Kidney glomerular epithelial cell (primary cell): Measurements from ENCODE around the gene ARMC9.
"Not testable (repeated sequence)": the region's sequence is repeated elsewhere in the genome, so short reads cannot be mapped to it uniquely, and the experiment has no call there.

Experiments
- DNase-seq: peaks from one replicate; lab custom pipeline; 2025; lab: John Stamatoyannopoulos, UW

Gene ARMC9

GRCh38 chr2:231245249-231246094 is 47.0 kb downstream of the ARMC9 start:
- no peak for DNase-seq

DNA sequence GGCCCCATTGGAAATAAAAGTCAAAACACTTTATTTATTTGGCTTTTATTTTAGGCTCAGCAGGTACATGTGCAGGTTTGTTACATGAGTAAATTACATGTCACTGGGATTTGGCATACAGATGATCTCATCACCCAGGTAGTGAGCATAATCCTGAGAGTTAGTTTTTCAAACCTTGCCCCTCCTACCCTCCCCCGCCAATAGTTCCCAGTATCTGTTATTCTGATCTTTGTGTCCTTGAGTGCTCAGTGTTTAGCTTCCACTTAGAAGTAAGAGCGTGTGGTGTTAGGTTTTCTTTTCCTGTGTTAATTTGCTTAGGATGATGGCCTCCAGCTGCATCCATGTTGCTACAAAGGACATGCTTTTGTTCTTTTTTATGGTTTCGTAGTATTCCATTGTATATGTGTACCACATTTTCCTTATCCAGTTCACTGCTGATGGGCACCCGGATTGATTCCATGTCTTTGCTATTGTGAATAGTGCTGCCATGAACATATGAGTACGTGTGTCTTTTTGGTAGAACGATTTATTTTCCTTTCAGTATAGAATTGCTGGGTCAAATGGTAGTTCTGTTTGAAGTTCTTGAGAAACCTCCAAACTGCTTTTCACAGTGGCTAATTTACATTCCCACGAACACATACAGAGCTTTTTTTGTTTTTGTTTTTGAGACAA is 47.9 kb downstream of the ARMC9 start:
- DNase-seq: no peak

DNA sequence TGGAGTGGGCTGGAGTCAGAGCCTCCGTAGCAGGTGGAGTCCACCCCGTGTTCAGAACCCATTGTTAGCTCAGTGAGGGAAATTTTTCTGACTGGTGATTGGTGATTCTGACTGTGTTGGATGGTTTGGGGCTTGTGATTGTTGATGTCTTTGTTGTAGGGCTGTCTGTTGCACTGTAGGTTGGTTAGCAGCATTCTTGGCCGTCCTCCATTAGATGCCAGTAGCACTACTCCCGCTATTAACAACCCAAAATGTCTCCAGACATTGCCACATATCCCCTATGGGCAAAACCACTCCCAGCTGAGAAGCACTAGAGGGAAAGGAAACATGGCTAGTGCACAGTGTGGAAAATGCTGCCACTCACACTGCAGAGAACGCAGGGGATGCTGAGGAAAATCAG is 51.7 kb downstream of the ARMC9 start:
- no peak for DNase-seq

GRCh38 chr2:231250698-231251097 is 52.3 kb downstream of the ARMC9 start:
- no peak for DNase-seq

GRCh38 chr2:231253292-231253691 is 54.9 kb downstream of the ARMC9 start:
- not testable (repeated sequence) for DNase-seq

DNA sequence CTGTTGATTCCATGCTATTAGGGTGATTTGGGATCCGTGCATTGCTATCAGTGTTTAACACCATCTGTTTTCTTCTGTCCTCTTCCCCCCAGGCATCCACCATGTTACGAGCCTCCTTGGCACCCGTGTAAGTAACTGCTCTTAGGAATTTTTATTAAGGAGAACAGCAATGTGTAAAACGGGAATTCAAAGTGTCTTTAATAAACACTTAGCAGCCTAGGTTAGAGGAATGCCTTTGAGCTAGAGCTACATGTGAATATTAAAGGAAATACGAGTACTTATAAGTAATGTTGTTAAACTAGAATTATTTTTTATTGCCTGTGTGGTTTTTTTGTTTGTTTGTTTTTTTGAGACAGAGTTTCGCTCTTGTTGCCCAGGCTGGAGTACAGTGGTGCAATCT is 58.1 kb downstream of the ARMC9 start:
- no peak for DNase-seq

GRCh38 chr2:231257763-231258162 is 59.3 kb downstream of the ARMC9 start:
- no peak for DNase-seq

- DNase-seq: no peak
These were observed 60.3 kb downstream of the ARMC9 start for GRCh38 chr2:231258701-231259100.

- DNase-seq: no peak
These were observed 60.7 kb downstream of the ARMC9 start for GRCh38 chr2:231259104-231259503.

- no peak for DNase-seq
These were observed 62.2 kb downstream of the ARMC9 start for GRCh38 chr2:231260442-231261208.

DNA sequence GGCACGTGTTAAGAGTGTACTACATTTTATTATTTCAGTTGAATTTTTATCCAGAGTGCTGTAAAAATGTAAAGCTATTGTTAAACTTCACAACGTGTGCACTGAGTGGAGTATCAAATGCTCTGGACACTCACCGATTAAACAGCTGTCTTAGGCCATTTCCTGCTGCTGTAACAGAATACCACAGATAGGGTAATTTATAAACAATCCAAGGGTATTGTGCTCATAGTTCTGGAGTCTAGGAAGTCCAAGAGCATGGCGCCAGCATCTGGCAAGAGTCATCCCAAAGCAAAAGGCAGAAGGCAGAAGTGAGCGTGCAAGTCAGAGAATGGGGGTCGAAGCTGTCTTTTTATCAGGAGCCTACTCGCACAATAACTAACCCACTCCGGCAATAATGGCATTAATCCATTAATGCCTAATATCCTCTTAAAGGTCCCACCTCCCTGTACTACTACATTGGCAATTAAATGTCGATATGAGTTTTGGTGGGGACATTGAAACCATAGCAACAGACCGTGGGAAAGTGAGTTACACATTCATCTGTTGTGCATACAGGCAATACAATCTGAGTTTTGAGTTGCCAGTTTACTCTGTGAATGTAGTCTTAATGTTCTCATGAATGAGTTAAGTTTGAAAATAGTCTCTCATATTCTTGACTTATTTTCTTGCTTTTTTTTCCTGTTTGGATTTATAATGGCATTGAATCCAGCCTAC is 64.8 kb downstream of the ARMC9 start:
- DNase-seq: no peak

GRCh38 chr2:231270221-231271114 is 72.0 kb downstream of the ARMC9 start:
- no peak for DNase-seq

GRCh38 chr2:231272991-231273390 is 74.6 kb downstream of the ARMC9 start:
- no peak for DNase-seq

DNA sequence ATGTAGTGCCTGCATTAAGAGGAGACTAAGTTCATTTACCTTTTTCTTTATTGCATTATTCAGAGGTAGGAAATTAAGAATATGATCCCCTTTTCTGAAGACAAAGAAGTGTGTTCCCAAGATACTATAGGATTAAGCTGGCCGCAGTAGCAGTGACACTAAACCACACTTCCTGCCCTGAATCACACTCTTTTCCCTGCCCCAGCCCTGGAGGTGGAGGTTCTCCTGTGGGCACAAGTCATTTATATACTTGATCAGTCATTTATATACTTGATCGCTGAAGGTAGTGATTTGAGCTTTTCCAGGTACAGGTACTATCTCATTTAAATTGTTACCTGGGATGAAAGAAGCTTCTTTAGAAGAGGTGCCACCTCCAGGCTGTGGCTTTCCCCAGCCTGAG is 78.6 kb downstream of the ARMC9 start:
- no peak for DNase-seq

GRCh38 chr2:231277962-231278361 is 79.5 kb downstream of the ARMC9 start:
- no peak for DNase-seq

DNA sequence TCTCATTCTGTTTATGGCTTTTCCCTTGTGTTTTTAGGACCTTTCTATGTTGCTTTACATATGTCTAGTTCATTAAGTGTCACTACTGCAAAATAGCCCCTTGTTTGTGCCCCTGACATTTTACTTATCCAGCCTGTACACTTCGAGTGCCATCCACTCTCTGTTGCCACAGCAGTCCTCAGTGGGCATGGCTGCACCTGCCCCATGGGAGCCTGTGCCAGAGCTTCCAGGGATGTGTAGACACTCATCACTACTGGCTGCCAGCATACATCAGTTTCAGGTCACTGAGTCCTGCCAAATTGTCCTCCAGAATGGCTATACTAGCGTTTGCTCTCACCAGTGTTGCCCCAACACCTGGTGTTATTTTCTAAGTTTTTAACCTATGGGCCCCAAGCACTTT is 80.4 kb downstream of the ARMC9 start:
- DNase-seq: no peak

DNA sequence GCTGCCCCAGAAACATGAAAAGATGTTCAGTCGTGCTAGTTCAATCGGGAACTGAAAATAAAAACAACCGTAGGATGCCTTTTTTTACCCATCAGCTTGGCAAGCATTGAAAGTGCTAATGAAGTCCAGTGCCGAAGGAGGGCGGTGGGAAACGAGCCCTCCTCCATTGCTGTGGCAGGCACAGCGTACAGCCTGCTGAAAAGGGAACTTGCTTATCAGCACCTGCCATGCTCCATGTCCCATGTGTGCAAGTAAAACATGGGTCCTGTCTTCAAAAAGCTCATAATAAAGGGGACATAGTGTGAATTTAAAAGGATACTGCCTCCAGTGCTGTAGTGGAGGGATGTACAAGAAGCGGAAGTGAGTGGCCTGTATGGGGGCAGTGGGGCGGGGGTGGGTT is 82.4 kb downstream of the ARMC9 start:
- DNase-seq: no peak

GRCh38 chr2:231284296-231284695 is 85.9 kb downstream of the ARMC9 start:
- no peak for DNase-seq

- DNase-seq: no peak
These were observed 88.5 kb downstream of the ARMC9 start for GRCh38 chr2:231286964-231287363.

GRCh38 chr2:231287696-231288095 is 89.3 kb downstream of the ARMC9 start:
- no peak for DNase-seq

GRCh38 chr2:231288590-231288989 is 90.2 kb downstream of the ARMC9 start:
- DNase-seq: no peak
